H1 (cell line): Measurements from ENCODE around the gene BEST3. TPM values are rescaled to one million over a fixed set of nuclear protein-coding genes. Genes with fewer than 3 reads are reported as not detected.

Source experiments
- EGR1 ChIP-seq: IDR thresholded peaks from 2 replicates; pipeline ENCODE4 v1.6.1; 2011; ENCODE audit warnings: low read depth, low read length, borderline replicate concordance
- HDAC6 ChIP-seq: IDR thresholded peaks from one replicate; pipeline ENCODE4 v1.7.1; 2012; ENCODE audit warnings: low read depth, mild to moderate bottlenecking, inconsistent platforms, low read length, moderate library complexity
- RAD21 ChIP-seq, 2 experiments: IDR thresholded peaks in 1 of 2; conservative IDR thresholded peaks in 1 of 2; 2 replicates each; pipeline ENCODE4 v1.6.1; 2011; ENCODE audit warnings: low read depth in 2 of 2, low read length in 2 of 2, improper control_type of control experiment in 1 of 2, inconsistent platforms in 1 of 2, mild to moderate bottlenecking in 1 of 2, moderate library complexity in 1 of 2
- TBP ChIP-seq: IDR thresholded peaks from 2 replicates; pipeline ENCODE4 v1.6.1; 2011; ENCODE audit warnings: low read depth, low read length, improper control_type of control experiment
- USF2 ChIP-seq: IDR thresholded peaks from 2 replicates; pipeline ENCODE4 v1.6.1; 2011; ENCODE audit warnings: low read length, improper control_type of control experiment
- ZNF274 ChIP-seq: IDR thresholded peaks from 2 replicates; pipeline ENCODE4 v1.7.0; 2012; ENCODE audit warnings: low read length, borderline replicate concordance; ENCODE audit errors: extremely low read depth
- polyA plus RNA-seq, 7 experiments: library from polyadenylated mRNA; depleted of rRNA in 3 of 7; stranded (reverse) in 5 of 7; unstranded in 2 of 7; fragments of >200 nt in 5 of 7; fragments of 200-250 nt in 2 of 7; gene quantifications; 1 replicate in 5 of 7; 2 replicates in 1 of 7; 4 replicates in 1 of 7; pipeline versions ENCODE4 v1.2.1 to v1.2.3, GENCODE V29; 2011 to 2013; ENCODE audit warnings: missing spikeins in 2 of 7, mixed read lengths in 2 of 7
- total RNA-seq: library from RNA; stranded (reverse); fragmentation: NEBNext Ultra II Directional; extraction: Animal tissue kit (Norgen Biotek cat#: 25700); gene quantifications from 2 replicates; pipeline ENCODE4 v1.2.1, GENCODE V29; 2021

The BEST3 gene
- total and polyA plus RNA-seq, 2 of the 8 experiments (the other 6 are each of a cell fraction or from before 2014, with no cell fraction given): 0.17 TPM; not detected in 1

GRCh38 chr12:69620077-69620476 lies 79.0 kb downstream of the BEST3 start (continued):
- TF ChIP-seq TBP (no peak), USF2 (no peak), EGR1 (no peak), RAD21 (IDR thresholded peaks at IDR 0.05 in 1 of 2, conservative IDR thresholded peaks at IDR 0.05 in 1 of 2; ENCODE audit: low read depth in 2 of 2, low read length in 2 of 2) (no peak), HDAC6 (no peak), ZNF274 (no peak)
